H9 (cell line): ENCODE data around the gene ZC3H18. TPM values are rescaled to one million over a fixed set of nuclear protein-coding genes. Genes with fewer than 3 reads are reported as not detected.

ENCODE experiments used
- DNase-seq: peaks from one replicate; pipeline ENCODE4 v3.0.0-alpha.2; 2017
- H2AFZ ChIP-seq: one replicate; pipeline ENCODE4 v1.6.1; 2013; ENCODE audit warnings: mild to moderate bottlenecking, low read length, control low read depth, moderate library complexity
- H2AK5ac ChIP-seq: 2 replicates; pipeline ENCODE4 v1.6.1; 2013; ENCODE audit warnings: low read length, control low read depth, mixed read lengths; ENCODE audit not compliant: insufficient read length
- H2BK120ac ChIP-seq: one replicate; pipeline ENCODE4 v1.6.1; 2013; ENCODE audit warnings: low read depth, mild to moderate bottlenecking, low read length, control low read depth, inconsistent platforms; ENCODE audit not compliant: poor library complexity, severe bottlenecking
- H2BK12ac ChIP-seq: 2 replicates; pipeline ENCODE4 v1.6.1; 2013; ENCODE audit warnings: low read length, control low read depth, mixed read lengths, low read depth; ENCODE audit not compliant: insufficient read length
- H2BK15ac ChIP-seq: 2 replicates; pipeline ENCODE4 v1.6.1; 2013; ENCODE audit warnings: low read depth, low read length, control low read depth
- H2BK20ac ChIP-seq: one replicate; pipeline ENCODE4 v1.6.1; 2013; ENCODE audit warnings: low read depth, mild to moderate bottlenecking, low read length, control low read depth, inconsistent platforms; ENCODE audit not compliant: poor library complexity, severe bottlenecking
- H2BK5ac ChIP-seq: 2 replicates; pipeline ENCODE4 v1.6.1; 2013; ENCODE audit warnings: low read length, control low read depth, mixed read lengths; ENCODE audit not compliant: insufficient read length
- H3K14ac ChIP-seq: 2 replicates; pipeline ENCODE4 v1.6.1; 2013; ENCODE audit warnings: low read length, control low read depth; ENCODE audit not compliant: insufficient read depth
- H3K18ac ChIP-seq: 2 replicates; pipeline ENCODE4 v1.6.1; 2013; ENCODE audit warnings: low read depth, mild to moderate bottlenecking, mixed read lengths, low read length, control low read depth; ENCODE audit not compliant: insufficient read length
- H3K23ac ChIP-seq: 2 replicates; pipeline ENCODE4 v1.6.1; 2013; ENCODE audit warnings: low read length, control low read depth, mixed read lengths, low read depth; ENCODE audit not compliant: insufficient read length
- H3K23me2 ChIP-seq: 2 replicates; pipeline ENCODE4 v1.6.1; 2013; ENCODE audit warnings: low read depth, mild to moderate bottlenecking, mixed read lengths, low read length, control low read depth; ENCODE audit not compliant: insufficient read length, poor library complexity, severe bottlenecking
- H3K27ac ChIP-seq: 2 replicates; pipeline ENCODE4 v1.5.1; 2013; ENCODE audit warnings: low read length, control low read depth, mixed read lengths, low read depth; ENCODE audit not compliant: insufficient read length
- H3K27me3 ChIP-seq: 2 replicates; pipeline ENCODE4 v1.6.1; 2013; ENCODE audit warnings: low read length, control low read depth, inconsistent platforms; ENCODE audit not compliant: insufficient read depth
- H3K4ac ChIP-seq: 2 replicates; pipeline ENCODE4 v1.6.1; 2013; ENCODE audit warnings: low read depth, mild to moderate bottlenecking, control low read depth, inconsistent platforms, low read length, moderate library complexity
- H3K4me1 ChIP-seq: 2 replicates; pipeline ENCODE4 v1.6.1; 2013; ENCODE audit warnings: low read length, control low read depth, inconsistent platforms; ENCODE audit not compliant: insufficient read depth
- H3K4me2 ChIP-seq: 2 replicates; pipeline ENCODE4 v1.6.1; 2013; ENCODE audit warnings: low read length, control low read depth, mixed read lengths; ENCODE audit not compliant: insufficient read length, insufficient read depth
- H3K56ac ChIP-seq: 2 replicates; pipeline ENCODE4 v1.6.1; 2013; ENCODE audit warnings: low read depth, mild to moderate bottlenecking, mixed read lengths, low read length, control low read depth; ENCODE audit not compliant: insufficient read length
- H3K79me1 ChIP-seq: 2 replicates; pipeline ENCODE4 v1.6.1; 2013; ENCODE audit warnings: low read depth, mild to moderate bottlenecking, moderate library complexity, low read length, control low read depth, inconsistent platforms; ENCODE audit not compliant: insufficient read depth, poor library complexity, severe bottlenecking
- H3K79me2 ChIP-seq: 2 replicates; pipeline ENCODE4 v1.6.1; 2013; ENCODE audit warnings: low read length, control low read depth, inconsistent platforms; ENCODE audit not compliant: insufficient read depth
- H3K9ac ChIP-seq: 2 replicates; pipeline ENCODE4 v1.6.1; 2013; ENCODE audit warnings: low read length, control low read depth, mixed read lengths; ENCODE audit not compliant: insufficient read length; ENCODE audit errors: extremely low read depth
- H3K9me3 ChIP-seq: one replicate; pipeline ENCODE4 v1.6.1; 2013; ENCODE audit warnings: low read depth, low read length, inconsistent platforms; ENCODE audit not compliant: control insufficient read depth
- H3T11ph ChIP-seq: one replicate; pipeline ENCODE4 v1.6.1; 2013; ENCODE audit warnings: mild to moderate bottlenecking, low read length, control low read depth, inconsistent platforms
- H4K20me1 ChIP-seq: one replicate; pipeline ENCODE4 v1.6.1; 2013; ENCODE audit not compliant: control insufficient read depth, insufficient read length, insufficient read depth
- H4K5ac ChIP-seq: 2 replicates; pipeline ENCODE4 v1.6.1; 2013; ENCODE audit warnings: low read depth, mild to moderate bottlenecking, mixed read lengths, low read length, control low read depth; ENCODE audit not compliant: insufficient read length
- H4K8ac ChIP-seq: replicated peaks from 2 replicates; pipeline ENCODE4 v1.6.1; 2013; ENCODE audit warnings: low read length, control low read depth, mixed read lengths, low read depth; ENCODE audit not compliant: insufficient read length
- H4K91ac ChIP-seq: 2 replicates; pipeline ENCODE4 v1.6.1; 2013; ENCODE audit warnings: low read depth, mild to moderate bottlenecking, moderate library complexity, mixed read lengths, low read length, control low read depth; ENCODE audit not compliant: insufficient read length
- H3K27ac Mint-ChIP-seq, 3 experiments: 2 replicates in 2 of 3; 3 replicates in 1 of 3; pipeline ENCODE4 v1.8.0; 2020 to 2021; ENCODE audit warnings: mixed read lengths in 3 of 3, mild to moderate bottlenecking in 1 of 3, moderate library complexity in 1 of 3
- H3K27me3 Mint-ChIP-seq: 2 replicates; pipeline ENCODE4 v1.8.0; 2021; ENCODE audit warnings: low read depth, mild to moderate bottlenecking, moderate library complexity, mixed read lengths
- H3K36me3 Mint-ChIP-seq, 3 experiments: 2 replicates in 2 of 3; 3 replicates in 1 of 3; pipeline ENCODE4 v1.8.0; 2020 to 2021; ENCODE audit warnings: low read depth in 3 of 3, mixed read lengths in 3 of 3; ENCODE audit not compliant: insufficient read depth in 1 of 3
- H3K4me1 Mint-ChIP-seq, 2 experiments: 2 replicates each; pipeline ENCODE4 v1.8.0; 2020; ENCODE audit warnings: mixed read lengths in 2 of 2
- H3K4me3 Mint-ChIP-seq, 2 experiments: 2 replicates in 1 of 2; 3 replicates in 1 of 2; pipeline ENCODE4 v1.8.0; 2020 to 2021; ENCODE audit warnings: mild to moderate bottlenecking in 2 of 2, mixed read lengths in 2 of 2, moderate library complexity in 1 of 2
- H3K9me3 Mint-ChIP-seq, 2 experiments: 2 replicates in 1 of 2; 3 replicates in 1 of 2; pipeline ENCODE4 v1.8.0; 2020; ENCODE audit warnings: mild to moderate bottlenecking in 2 of 2, mixed read lengths in 2 of 2, moderate library complexity in 1 of 2
- WGBS: extraction: QIAGEN DNeasy Blood & Tissue Kit; methylation state at CpG from one replicate; pipeline ENCODE4 v1.1.7; 2013; ENCODE audit warnings: missing lambda C conversion rate, low lambda C conversion rate, mixed read lengths; ENCODE audit not compliant: insufficient read length; ENCODE audit errors: extremely low coverage; 5-methylcytosine and 5-hydroxymethylcytosine counted together
- total RNA-seq: library from RNA; stranded (reverse); gene quantifications from 2 replicates; pipeline ENCODE4 v1.2.1, GENCODE V29; 2021
- TF ChIP-seq, protein P1 (sequence below): fragments of 200-600 bp; sonication (generic); conservative IDR thresholded peaks from 3 replicates; pipeline ENCODE4 v1.8.0; 2021; ENCODE audit warnings: antibody characterized with exemption, mild to moderate bottlenecking

Gene ZC3H18
- total RNA-seq, 1 experiment from 2014 or later: 69.7 TPM

- no CpG with 5 or more reads among the region's 11 CpGs for WGBS
- Histone ChIP-seq H4K8ac (no peak overlapping the region), H3K4ac (no peak overlapping the region), H2BK20ac (no peak overlapping the region), H2BK12ac (no peak overlapping the region), H3K79me1 (peaks cover 22% of the 10 kb centered on the region), H3K27me3 (no peaks in the 10 kb centered on the region), H2BK15ac (no peak overlapping the region), H2AFZ (no peak overlapping the region), H2AK5ac (no peak overlapping the region), H3K23me2 (peaks cover 6% of the 10 kb centered on the region), H3K9ac (no peak overlapping the region), H2BK5ac (no peak overlapping the region), H4K5ac (no peak overlapping the region), H3K4me2 (no peak overlapping the region), H4K91ac (no peak overlapping the region), H3K9me3 (no peaks in the 10 kb centered on the region), H3K23ac (no peak overlapping the region), H4K20me1 (no peaks in the 10 kb centered on the region), H3K14ac (no peak overlapping the region), H3T11ph (no peak overlapping the region), H3K79me2 (peaks cover 24% of the 10 kb centered on the region; the same call in 1 of the 2 replicates), H3K18ac (no peak overlapping the region), H3K27ac (no peak overlapping the region), H3K56ac (no peak overlapping the region), H2BK120ac (no peak overlapping the region), H3K4me1 (peaks cover 5% of the 10 kb centered on the region; the same call in 1 of the 2 replicates)
- H3K4me3 Mint-ChIP-seq: no peak overlapping the region
- peaks cover 13% of the 10 kb centered on the region in 2 experiments for H3K4me1 Mint-ChIP-seq
- H3K27ac Mint-ChIP-seq: no peak overlapping the region
- H3K9me3 Mint-ChIP-seq: no peaks in the 10 kb centered on the region; a peak in 1 of 5 replicates
- DNase-seq: no peak
- no peaks in the 10 kb centered on the region for H3K27me3 Mint-ChIP-seq
- TF ChIP-seq, protein P1, sequence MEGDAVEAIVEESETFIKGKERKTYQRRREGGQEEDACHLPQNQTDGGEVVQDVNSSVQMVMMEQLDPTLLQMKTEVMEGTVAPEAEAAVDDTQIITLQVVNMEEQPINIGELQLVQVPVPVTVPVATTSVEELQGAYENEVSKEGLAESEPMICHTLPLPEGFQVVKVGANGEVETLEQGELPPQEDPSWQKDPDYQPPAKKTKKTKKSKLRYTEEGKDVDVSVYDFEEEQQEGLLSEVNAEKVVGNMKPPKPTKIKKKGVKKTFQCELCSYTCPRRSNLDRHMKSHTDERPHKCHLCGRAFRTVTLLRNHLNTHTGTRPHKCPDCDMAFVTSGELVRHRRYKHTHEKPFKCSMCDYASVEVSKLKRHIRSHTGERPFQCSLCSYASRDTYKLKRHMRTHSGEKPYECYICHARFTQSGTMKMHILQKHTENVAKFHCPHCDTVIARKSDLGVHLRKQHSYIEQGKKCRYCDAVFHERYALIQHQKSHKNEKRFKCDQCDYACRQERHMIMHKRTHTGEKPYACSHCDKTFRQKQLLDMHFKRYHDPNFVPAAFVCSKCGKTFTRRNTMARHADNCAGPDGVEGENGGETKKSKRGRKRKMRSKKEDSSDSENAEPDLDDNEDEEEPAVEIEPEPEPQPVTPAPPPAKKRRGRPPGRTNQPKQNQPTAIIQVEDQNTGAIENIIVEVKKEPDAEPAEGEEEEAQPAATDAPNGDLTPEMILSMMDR: no peak
- H3K36me3 Mint-ChIP-seq: peaks cover 16 to 64% (median 60%) of the 10 kb centered on the region in 3 experiments; a peak in 6 of 7 replicates
Observed at GRCh38 chr16:88575251-88575650, 5.0 kb downstream of the ZC3H18 start.
